Muscle of leg (tissue), 11 donors: ENCODE results near the gene KCNA1. TPM values are rescaled to one million over a fixed set of nuclear protein-coding genes. Genes with fewer than 3 reads are reported as not detected.

Experiments used
- DNase-seq: peaks from one replicate; pipeline ENCODE4 v3.0.0; 2013
- H3K27ac ChIP-seq: one replicate; pipeline ENCODE4 v1.5.1; 2013; ENCODE audit warnings: mild to moderate bottlenecking, low read length, control low read depth
- H3K27me3 ChIP-seq: one replicate; pipeline ENCODE4 v1.6.1; 2013; ENCODE audit warnings: low read length; ENCODE audit not compliant: control insufficient read depth, insufficient read depth
- H3K36me3 ChIP-seq: one replicate; pipeline ENCODE4 v1.6.1; 2013; ENCODE audit warnings: low read length; ENCODE audit not compliant: control insufficient read depth, insufficient read depth
- H3K4me1 ChIP-seq: one replicate; pipeline ENCODE4 v1.6.1; 2013; ENCODE audit warnings: low read length; ENCODE audit not compliant: control insufficient read depth, insufficient read depth
- H3K4me3 ChIP-seq: one replicate; pipeline ENCODE4 v1.5.1; 2013; ENCODE audit warnings: low read length, control low read depth
- H3K9me3 ChIP-seq: replicated peaks from 2 replicates; pipeline ENCODE4 v1.6.1; 2013; ENCODE audit warnings: low read depth, low read length; ENCODE audit not compliant: control insufficient read depth
- WGBS: methylation state at CpG from one replicate; pipeline ENCODE4 v1.1.5; 2013; ENCODE audit warnings: missing lambda C conversion rate; ENCODE audit not compliant: insufficient coverage; 5-methylcytosine and 5-hydroxymethylcytosine counted together
- polyA plus RNA-seq, 8 donors: library from polyadenylated mRNA; unstranded; fragments of 120-200 nt; gene quantifications; one replicate each; pipeline versions ENCODE4 v1.2.1 to v1.2.3, GENCODE V29; 2013; ENCODE audit warnings: inconsistent platforms in 1 of 8, low replicate concordance in 1 of 8; ENCODE audit not compliant: insufficient read length in 8 of 8, insufficient read depth in 1 of 8
- total RNA-seq: library from RNA; stranded (reverse); fragments of 120-200 nt; gene quantifications from one replicate; pipeline ENCODE4 v1.2.4, GENCODE V29; 2013

Gene KCNA1
- total and polyA plus RNA-seq, 9 donors = 0.20 to 4.0 (median 1.1) TPM

DNA sequence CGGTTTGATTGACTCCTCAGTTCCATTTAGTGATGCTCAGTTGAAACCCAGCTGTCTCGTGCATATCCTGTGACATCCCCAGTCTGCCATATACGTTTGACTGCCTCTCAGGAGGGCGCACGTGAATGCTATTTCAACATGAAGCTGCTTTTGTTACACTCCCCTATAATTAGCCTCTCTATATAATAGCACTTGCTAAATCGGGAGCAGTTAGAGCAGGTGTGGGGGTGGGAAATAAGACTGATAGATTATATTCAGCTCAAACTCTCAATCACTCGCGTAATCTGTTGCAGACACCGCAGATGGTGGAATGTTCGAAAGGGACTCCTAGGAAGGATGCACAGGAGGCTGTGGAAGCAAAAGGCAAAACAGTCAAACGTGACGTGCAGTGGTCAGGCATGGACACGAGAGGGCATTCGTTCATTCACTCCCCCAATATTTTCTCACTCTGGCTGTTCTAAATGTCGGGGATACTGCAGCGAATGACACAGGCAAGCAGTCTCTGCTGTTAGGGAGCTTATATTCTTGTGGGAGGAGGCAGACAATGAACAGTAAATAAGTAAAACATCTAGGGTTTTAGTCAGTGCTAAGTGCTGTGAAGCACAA, 29.8 kb downstream of the KCNA1 start:
- no peaks in the 10 kb centered on the region for H3K9me3 ChIP-seq
- H3K27me3 ChIP-seq = peaks cover 11% of the 10 kb centered on the region
- H3K4me3 ChIP-seq = no peak overlapping the region
- H3K36me3 ChIP-seq = no peaks in the 10 kb centered on the region
- DNase-seq = no peak
- no peak overlapping the region for H3K27ac ChIP-seq
- WGBS = 66% methylated on average over 2 of the region's 16 CpGs
- no peaks in the 10 kb centered on the region for H3K4me1 ChIP-seq

DNA sequence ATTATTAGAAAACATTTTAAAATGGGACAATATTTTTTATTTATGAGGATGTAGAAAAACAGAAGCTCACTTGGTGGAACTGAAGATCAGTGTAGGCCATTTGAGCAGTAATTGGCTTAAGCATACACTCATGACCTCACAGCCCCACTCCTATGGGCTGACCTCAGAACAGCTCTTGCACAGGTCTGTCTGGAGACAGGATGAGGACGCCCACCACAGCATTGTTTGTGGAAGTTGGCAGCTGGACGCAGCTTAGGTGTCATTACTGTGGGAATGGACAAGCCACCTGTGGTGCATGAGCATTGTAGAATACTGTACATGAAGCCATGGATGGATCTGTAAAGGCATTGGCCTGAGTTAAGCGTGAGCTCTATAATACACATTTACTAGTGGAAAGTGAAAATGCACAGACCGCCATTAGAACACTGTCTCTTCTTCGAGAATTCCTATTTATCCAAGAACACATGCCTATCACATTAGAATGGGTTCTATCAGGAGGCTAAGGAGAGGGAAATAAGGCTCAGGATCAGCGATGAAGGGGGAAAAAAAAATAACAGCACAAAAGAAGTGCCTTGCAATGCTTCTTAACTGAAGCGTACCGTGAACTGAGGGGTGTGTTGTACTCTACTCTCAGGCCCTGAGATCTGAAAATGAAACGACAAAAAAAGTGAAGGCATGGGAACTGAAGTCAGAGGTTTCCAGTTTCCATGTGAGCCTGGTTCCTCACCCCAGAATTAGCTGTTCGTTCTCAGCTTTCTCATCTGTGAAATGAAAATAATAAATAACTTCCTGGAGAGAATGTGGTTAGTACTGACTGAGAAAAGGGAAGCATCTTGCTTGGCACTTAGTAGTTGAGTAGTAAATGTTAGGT, 33.6 kb downstream of the KCNA1 start:
- no peak overlapping the region for H3K4me3 ChIP-seq
- no peak overlapping the region for H3K27ac ChIP-seq
- H3K27me3 ChIP-seq = peaks cover 19% of the 10 kb centered on the region
- H3K9me3 ChIP-seq = no peaks in the 10 kb centered on the region
- H3K4me1 ChIP-seq = no peaks in the 10 kb centered on the region
- WGBS = 81% methylated on average over 5 of the region's 10 CpGs
- no peaks in the 10 kb centered on the region for H3K36me3 ChIP-seq
- DNase-seq = no peak

DNA sequence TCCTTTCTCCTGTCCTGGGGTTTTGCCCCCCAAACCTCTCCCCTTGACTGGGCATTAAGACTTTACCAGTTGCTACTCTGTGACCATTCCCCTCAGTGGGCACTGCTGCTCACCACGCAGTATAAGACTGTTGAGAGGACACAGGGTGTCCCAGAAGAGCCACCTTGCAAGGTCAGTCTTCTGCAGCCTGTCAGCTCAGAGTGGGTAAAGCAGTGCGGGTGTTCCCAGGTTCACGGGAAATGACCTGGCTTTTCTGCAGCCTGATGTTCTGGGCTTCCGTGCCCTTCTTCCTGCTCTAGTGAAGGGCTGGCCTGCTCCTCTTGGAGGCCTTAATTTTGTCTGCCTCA, 34.2 kb downstream of the KCNA1 start:
- Histone ChIP-seq H3K27me3 (peaks cover 15% of the 10 kb centered on the region), H3K27ac (no peak overlapping the region), H3K36me3 (no peaks in the 10 kb centered on the region), H3K9me3 (no peaks in the 10 kb centered on the region), H3K4me1 (no peaks in the 10 kb centered on the region), H3K4me3 (no peak overlapping the region)
- whole genome bisulfite sequencing = 84% methylated on average over 4 of the region's 4 CpGs
- DNase-seq = no peak

DNA sequence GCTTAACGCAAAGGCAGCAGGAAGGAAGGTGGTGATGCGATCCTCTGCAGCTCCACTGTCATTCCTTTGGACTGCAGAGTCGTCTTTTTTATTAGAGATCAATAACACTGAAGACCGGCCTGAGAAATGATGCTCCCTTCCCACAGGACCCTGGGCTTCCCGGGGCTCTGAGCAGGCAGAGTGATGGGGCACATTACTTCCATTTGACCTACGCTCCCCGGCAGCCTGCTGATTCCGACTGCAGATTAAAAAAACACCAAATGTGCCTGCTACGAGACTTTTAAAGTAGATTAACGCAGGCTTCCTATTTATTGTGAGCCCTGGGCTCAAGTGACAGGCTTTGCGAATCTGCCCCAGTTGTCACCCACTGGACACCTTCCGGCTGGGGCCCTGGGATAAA, 37.5 kb downstream of the KCNA1 start:
- H3K36me3 ChIP-seq = no peaks in the 10 kb centered on the region
- no peak for DNase-seq
- H3K27me3 ChIP-seq = peaks cover 19% of the 10 kb centered on the region
- no peak overlapping the region for H3K4me3 ChIP-seq
- H3K27ac ChIP-seq = no peak overlapping the region
- H3K9me3 ChIP-seq = no peaks in the 10 kb centered on the region
- no peaks in the 10 kb centered on the region for H3K4me1 ChIP-seq
- 46% methylated on average over 11 of the region's 12 CpGs for WGBS

DNA sequence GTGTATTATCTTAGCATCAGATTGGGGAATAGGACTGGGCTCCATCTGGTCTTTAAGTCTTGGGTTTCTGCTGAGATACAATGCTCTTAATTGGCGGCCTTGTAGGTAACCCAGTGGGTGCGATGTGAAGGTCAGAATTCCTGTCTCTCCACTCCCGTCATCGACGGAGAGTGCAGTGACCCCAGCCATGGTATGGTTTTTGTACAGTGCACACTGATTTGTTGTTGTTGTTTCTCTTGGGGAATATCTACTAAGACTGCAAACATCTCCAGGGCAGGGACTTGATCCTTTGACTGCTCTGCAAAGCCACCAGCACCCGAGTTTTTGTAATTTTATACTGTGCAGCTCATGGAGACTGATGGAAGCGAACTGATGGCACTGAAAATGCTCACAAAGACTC, 41.4 kb downstream of the KCNA1 start:
- Histone ChIP-seq H3K36me3 (no peaks in the 10 kb centered on the region), H3K27ac (no peak overlapping the region), H3K27me3 (peaks cover 25% of the 10 kb centered on the region), H3K4me3 (no peak overlapping the region), H3K9me3 (no peaks in the 10 kb centered on the region), H3K4me1 (no peaks in the 10 kb centered on the region)
- DNase-seq = no peak
- 75% methylated on average over 2 of the region's 7 CpGs for WGBS

DNA sequence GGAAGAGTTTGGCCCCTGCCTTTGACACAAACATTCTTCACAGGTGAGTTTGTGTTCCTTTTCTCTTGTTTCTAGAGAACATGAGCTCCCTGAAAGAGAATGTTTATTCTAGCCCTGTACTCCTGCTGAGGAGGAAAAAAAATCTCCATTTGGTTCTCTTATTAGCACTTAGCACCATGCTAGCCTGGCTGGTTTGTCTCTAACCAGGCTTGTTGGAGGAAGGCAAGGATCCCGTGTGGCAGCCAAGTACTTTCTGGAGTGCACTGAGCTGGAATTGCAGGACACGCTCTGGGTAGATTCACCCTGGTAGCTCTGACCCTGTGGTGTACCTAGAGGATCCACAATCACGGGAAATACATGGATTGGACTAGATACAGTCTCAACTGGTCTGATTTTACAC, 41.9 kb downstream of the KCNA1 start:
- Histone ChIP-seq H3K27me3 (peaks cover 25% of the 10 kb centered on the region), H3K4me3 (no peak overlapping the region), H3K4me1 (no peaks in the 10 kb centered on the region), H3K36me3 (no peaks in the 10 kb centered on the region), H3K27ac (no peak overlapping the region), H3K9me3 (no peaks in the 10 kb centered on the region)
- 79% methylated on average over 3 of the region's 3 CpGs for WGBS
- DNase-seq = no peak

DNA sequence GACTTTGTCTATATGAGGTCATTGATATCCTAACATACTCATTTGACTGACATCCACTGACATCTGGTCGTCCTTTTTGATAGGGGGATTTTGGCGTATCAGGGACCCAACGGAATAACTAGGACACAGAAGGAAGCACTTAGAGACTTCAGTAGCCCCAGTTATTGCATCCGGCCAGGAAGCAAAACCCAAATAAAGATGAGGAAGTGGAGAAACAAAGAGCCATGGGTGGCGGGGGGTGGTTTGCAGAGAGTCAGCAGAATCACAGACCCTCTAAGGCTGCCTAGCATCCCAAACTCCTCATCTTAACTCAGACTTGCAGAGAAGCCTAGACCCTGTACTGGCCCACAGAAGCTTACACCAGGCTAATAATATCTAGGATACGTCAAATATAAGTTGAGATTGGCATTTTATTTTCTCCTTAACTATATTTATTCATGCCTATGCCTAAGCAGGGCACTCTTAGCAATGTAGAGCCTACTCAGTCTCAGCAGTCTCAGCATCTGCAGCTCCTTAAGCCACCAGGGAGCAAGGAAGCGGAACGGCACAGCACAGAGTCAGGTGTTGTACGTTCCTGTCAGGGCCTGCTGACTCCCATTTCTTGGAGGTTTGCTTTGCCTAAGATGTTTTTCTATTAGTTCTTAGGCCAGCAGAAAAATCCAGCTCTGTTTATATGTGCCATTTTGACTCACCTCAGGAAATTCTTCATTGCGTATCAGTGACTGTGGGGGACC, 45.1 kb downstream of the KCNA1 start:
- peak; percentile 15 for DNase-seq
- Histone ChIP-seq H3K36me3 (no peaks in the 10 kb centered on the region), H3K27ac (no peak overlapping the region), H3K9me3 (no peaks in the 10 kb centered on the region), H3K4me1 (peaks cover 5% of the 10 kb centered on the region), H3K4me3 (no peak overlapping the region), H3K27me3 (peaks cover 18% of the 10 kb centered on the region)
- WGBS = 53% methylated on average over 3 of the region's 10 CpGs

DNA sequence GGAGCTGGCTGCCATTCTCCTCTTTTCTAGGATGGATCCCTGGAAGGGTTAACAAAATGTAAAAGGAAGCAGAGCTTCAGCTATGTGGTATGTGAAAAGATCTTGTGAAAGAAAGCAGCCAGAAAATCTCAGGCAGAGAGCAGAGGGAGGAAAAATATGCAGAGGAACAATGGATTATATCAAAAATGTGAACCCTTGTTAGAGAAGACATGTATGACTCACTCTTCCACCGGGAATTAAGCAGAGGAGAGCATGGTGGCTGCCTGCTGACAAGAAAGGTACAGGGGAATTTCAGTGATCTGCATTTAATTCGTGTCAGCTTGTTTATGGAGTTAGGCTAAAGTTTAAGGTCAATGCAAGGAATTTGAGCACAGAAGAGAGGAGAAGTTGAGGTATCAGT, 46.3 kb downstream of the KCNA1 start:
- DNase-seq = peak; percentile 39
- no peaks in the 10 kb centered on the region for H3K9me3 ChIP-seq
- peaks cover 18% of the 10 kb centered on the region for H3K27me3 ChIP-seq
- H3K27ac ChIP-seq = no peak overlapping the region
- no peak overlapping the region for H3K4me3 ChIP-seq
- peaks cover 7% of the 10 kb centered on the region for H3K4me1 ChIP-seq
- no peaks in the 10 kb centered on the region for H3K36me3 ChIP-seq
- WGBS = 8% methylated on average over 2 of the region's 2 CpGs

DNA sequence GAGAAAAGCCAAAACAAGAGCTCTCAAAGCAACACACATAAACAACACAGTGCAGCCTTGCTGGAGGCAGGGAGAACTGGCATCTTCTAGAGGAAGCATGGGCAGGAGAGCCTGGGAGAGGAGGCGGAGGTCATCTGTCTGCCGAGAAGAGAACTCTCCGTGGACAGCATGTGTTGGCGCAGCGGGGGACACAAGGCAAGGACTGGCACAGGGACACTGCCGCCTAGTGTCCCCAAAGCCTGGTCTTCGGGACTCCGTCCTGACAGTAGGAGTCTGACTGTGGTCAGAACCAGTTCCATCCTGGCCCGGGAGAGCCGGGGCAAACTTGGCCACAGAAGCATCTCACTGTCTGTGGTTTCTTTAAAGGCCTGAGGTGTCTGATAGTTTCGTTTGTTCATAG, 47.3 kb downstream of the KCNA1 start:
- H3K36me3 ChIP-seq = no peaks in the 10 kb centered on the region
- DNase-seq = no peak
- peaks cover 11% of the 10 kb centered on the region for H3K27me3 ChIP-seq
- peaks cover 7% of the 10 kb centered on the region for H3K4me1 ChIP-seq
- no peak overlapping the region for H3K27ac ChIP-seq
- H3K9me3 ChIP-seq = no peaks in the 10 kb centered on the region
- WGBS = 82% methylated on average over 10 of the region's 11 CpGs
- H3K4me3 ChIP-seq = no peak overlapping the region

DNA sequence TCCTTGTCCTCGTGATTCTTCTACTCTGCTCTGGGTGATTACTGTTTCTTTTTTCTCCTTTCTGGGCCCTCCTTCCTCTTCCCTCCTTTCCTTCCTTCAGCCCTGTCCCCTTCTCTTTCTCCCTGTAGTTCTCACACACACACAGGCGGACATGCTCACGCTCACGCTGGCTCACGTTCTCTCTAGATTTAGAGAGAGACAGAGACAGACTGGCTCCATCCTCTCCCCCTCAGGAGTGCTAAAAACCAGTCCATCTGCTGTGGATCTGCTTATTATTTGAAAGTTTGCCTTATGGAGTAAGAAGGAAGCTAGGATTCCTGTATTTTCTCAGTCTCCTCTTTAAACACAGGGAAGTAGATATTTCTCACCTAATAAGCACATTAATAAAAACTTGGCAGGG, 48.1 kb downstream of the KCNA1 start:
- H3K4me1 ChIP-seq = peaks cover 7% of the 10 kb centered on the region
- H3K27ac ChIP-seq = no peak overlapping the region
- H3K9me3 ChIP-seq = no peaks in the 10 kb centered on the region
- H3K4me3 ChIP-seq = no peak overlapping the region
- H3K27me3 ChIP-seq = peaks cover 11% of the 10 kb centered on the region
- H3K36me3 ChIP-seq = no peaks in the 10 kb centered on the region
- WGBS = 9% methylated on average over 1 of the region's 5 CpGs
- peak; percentile 79 for DNase-seq
